ENCODE measurements around the gene EXOSC5.

- no peak for TF ChIP-seq EZH2 (IDR thresholded peaks at IDR 0.05)
- no peak for TF ChIP-seq POLR2AphosphoS5 (IDR thresholded peaks at IDR 0.05; ENCODE audit: borderline replicate concordance, low read depth, low read length)
- TF ChIP-seq FOXP2 (optimal IDR thresholded peaks at IDR 0.05; ENCODE audit: control extremely low read depth, extremely low read length, insufficient read depth): no peak
These were observed 39.5 kb upstream of the EXOSC5 start for GRCh38 chr19:41436674-41436951.

Measured in SK-N-MC (cell line).